Activated gamma-delta T cell (primary cell): ENCODE results near the gene CALB2.

Source experiments
- DNase-seq: peaks from one replicate; lab custom pipeline; 2025; lab: John Stamatoyannopoulos, UW

The CALB2 gene

DNA sequence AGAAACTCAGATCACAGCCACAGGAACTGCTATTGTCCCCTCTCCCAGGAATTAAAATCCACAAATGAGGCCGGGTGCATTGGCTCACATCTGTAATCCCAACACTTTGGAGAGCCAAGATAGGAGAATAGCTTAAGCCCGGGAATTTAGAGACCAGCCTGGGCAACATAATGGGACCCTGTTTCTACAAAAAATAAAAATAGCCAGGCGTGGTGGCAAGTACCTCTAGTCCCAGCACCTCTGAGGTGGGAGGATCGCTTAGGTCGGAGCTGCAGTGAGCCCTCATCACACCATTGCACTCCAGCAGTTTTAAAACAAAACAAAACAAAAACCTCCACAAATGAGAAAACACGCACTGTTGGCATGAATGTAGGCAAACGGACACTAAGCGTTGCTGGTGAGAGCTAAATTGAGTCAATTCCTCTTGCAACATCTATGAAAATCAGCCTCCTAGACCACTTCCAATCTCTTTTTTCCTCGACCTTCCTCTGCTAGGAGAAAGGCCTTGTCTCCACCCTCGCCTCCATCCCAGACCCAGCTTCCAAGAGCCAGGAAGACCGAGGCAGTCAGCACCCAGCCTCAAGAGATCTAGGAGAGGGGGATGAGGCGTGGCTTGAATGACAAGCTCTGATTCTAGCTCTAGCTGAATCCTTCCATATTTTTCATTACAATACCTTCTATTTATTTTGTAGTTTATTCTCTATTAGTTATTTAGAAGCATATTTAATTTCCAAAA, 68.5 kb downstream of the CALB2 start:
- no peak for DNase-seq

DNA sequence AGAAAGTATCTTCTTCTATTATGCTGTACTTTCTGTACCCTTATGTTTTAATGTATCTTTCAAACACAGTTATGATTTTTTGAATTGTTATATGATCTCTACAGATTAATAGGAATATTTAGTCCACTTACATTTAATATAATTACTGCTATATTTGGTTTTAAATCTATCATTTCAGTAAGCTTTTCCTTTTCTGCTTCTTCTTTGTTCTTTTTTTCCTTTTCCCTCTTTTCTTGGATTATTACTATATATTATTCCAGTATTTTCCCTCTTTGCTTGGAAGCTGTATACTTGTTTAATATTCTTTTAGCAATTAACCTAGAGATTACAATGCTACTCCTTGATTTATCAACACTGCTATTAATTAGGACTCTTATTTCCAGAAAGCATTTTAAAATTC, 69.9 kb downstream of the CALB2 start:
- DNase-seq: no peak

DNA sequence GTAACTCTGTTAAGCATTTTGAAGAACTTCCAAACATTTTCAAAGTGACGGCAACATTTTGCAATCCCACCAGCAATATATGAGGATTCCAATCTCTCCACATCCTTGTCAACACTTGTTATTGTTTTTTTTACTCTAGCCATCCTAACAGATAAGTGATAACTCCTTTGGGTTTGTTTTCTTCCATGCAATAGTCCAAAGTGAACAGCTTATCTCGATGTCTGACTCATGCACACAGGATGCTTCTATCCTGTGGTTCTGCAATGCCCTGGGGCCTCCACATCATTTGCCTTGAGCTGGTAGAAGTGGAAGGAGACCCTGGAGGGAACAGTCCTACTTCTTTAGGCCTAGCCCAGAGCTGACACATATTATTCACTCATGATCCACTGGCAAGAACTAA, 70.4 kb downstream of the CALB2 start:
- DNase-seq: no peak

DNA sequence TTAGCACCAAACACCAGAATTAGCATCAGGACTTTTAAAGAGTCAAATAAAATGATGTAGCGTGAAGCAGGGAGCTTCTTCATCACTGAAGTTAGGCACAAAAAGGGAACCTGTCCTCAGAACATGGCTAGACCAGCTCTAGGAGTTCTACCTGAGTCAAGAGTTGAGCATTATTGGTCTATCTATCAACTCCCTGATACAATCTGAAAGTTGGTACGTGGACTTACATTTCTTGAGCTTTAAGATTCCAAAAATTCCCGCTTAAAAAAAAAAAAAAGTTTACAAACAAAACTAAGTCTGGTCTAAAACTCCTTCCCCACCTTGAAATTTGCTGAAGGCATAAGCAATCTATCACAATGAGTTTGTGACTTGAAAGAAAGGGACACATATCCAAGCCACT, 71.1 kb downstream of the CALB2 start:
- no peak for DNase-seq

- no peak for DNase-seq
Observed at GRCh38 chr16:71430744-71431143, 72.2 kb downstream of the CALB2 start.

GRCh38 chr16:71431176-71431575, 72.7 kb downstream of the CALB2 start:
- no peak for DNase-seq

GRCh38 chr16:71431991-71432390, 73.5 kb downstream of the CALB2 start:
- no peak for DNase-seq

GRCh38 chr16:71432906-71433305, 74.4 kb downstream of the CALB2 start:
- no peak for DNase-seq

- DNase-seq: no peak
Observed at GRCh38 chr16:71436473-71436872, 78.0 kb downstream of the CALB2 start.

DNA sequence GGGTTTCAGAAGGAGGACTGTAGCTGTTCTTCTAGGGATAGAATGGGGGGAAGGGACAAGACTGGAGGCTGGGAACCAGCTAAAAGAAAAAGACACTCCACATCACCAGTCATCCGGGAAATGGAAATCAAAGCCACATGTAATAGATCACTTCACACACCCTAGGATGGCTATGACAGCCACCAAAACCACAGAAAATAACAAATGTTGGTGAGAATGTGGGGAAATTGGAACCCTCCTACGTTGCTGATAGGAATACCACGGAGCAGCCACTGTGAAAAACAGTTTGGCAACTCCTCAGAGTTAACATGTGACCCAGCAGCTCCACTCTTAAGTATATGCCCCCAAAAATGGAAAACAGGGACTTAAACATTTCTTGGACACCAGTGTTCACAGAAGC, 81.0 kb downstream of the CALB2 start:
- DNase-seq: no peak
